ENCODE results near the gene SPINK9.

SPINK9 gene

GRCh38 chr5:148309019-148309418 is 26.3 kb upstream of the SPINK9 start:
- H4K20me1 ChIP-seq (ENCODE audit: insufficient read depth, low read length): no peaks in the 10 kb centered on the region
- H2AFZ ChIP-seq (ENCODE audit: low read depth, low read length): no peak overlapping the region
- H3K79me2 ChIP-seq (ENCODE audit: low read length): no peaks in the 10 kb centered on the region
- TF ChIP-seq EZH2phosphoT487 (IDR thresholded peaks at IDR 0.05; ENCODE audit: low read depth): no peak
- TF ChIP-seq CTCF (IDR thresholded peaks at IDR 0.05; ENCODE audit: low read depth, low read length): no peak
- no peaks in the 10 kb centered on the region for H3K27me3 ChIP-seq (ENCODE audit: low read depth, low read length)
- H3K9me3 ChIP-seq (ENCODE audit: insufficient read depth, low read length): no peaks in the 10 kb centered on the region
- H3K9ac ChIP-seq (ENCODE audit: low read length): no peak overlapping the region
- no peaks in the 10 kb centered on the region for H3K4me1 ChIP-seq (ENCODE audit: low read length)
- H3K4me2 ChIP-seq (ENCODE audit: low read length): no peak overlapping the region
- no peaks in the 10 kb centered on the region for H3K36me3 ChIP-seq (replicated peaks; ENCODE audit: low read depth, low read length)
- no peak overlapping the region for H3K4me3 ChIP-seq (ENCODE audit: low read length)
- no peak overlapping the region for H3K27ac ChIP-seq (ENCODE audit: low read length)

- Histone ChIP-seq H2AFZ (ENCODE audit: low read depth, low read length) (no peak overlapping the region), H3K27me3 (ENCODE audit: low read depth, low read length) (no peaks in the 10 kb centered on the region), H3K9me3 (ENCODE audit: insufficient read depth, low read length) (no peaks in the 10 kb centered on the region), H3K27ac (ENCODE audit: low read length) (no peak overlapping the region), H3K4me2 (ENCODE audit: low read length) (no peak overlapping the region), H3K79me2 (ENCODE audit: low read length) (no peaks in the 10 kb centered on the region), H3K4me3 (ENCODE audit: low read length) (no peak overlapping the region), H3K36me3 (replicated peaks; ENCODE audit: low read depth, low read length) (no peaks in the 10 kb centered on the region), H3K4me1 (ENCODE audit: low read length) (no peaks in the 10 kb centered on the region), H4K20me1 (ENCODE audit: insufficient read depth, low read length) (no peaks in the 10 kb centered on the region), H3K9ac (ENCODE audit: low read length) (no peak overlapping the region)
- no peak for TF ChIP-seq EZH2phosphoT487 (IDR thresholded peaks at IDR 0.05; ENCODE audit: low read depth)
- TF ChIP-seq CTCF (IDR thresholded peaks at IDR 0.05; ENCODE audit: low read depth, low read length): no peak
These were observed 25.6 kb upstream of the SPINK9 start for GRCh38 chr5:148309746-148310145.

- Histone ChIP-seq H3K4me2 (ENCODE audit: low read length) (no peak overlapping the region), H3K27ac (ENCODE audit: low read length) (no peak overlapping the region), H4K20me1 (ENCODE audit: insufficient read depth, low read length) (no peaks in the 10 kb centered on the region), H3K4me1 (ENCODE audit: low read length) (no peaks in the 10 kb centered on the region), H3K36me3 (replicated peaks; ENCODE audit: low read depth, low read length) (no peaks in the 10 kb centered on the region), H3K9me3 (ENCODE audit: insufficient read depth, low read length) (no peaks in the 10 kb centered on the region), H3K27me3 (ENCODE audit: low read depth, low read length) (no peaks in the 10 kb centered on the region), H3K79me2 (ENCODE audit: low read length) (no peaks in the 10 kb centered on the region), H3K9ac (ENCODE audit: low read length) (no peak overlapping the region), H2AFZ (ENCODE audit: low read depth, low read length) (no peak overlapping the region), H3K4me3 (ENCODE audit: low read length) (no peak overlapping the region)
- no peak for TF ChIP-seq CTCF (IDR thresholded peaks at IDR 0.05; ENCODE audit: low read depth, low read length)
These were observed 23.9 kb upstream of the SPINK9 start for GRCh38 chr5:148311484-148311883.

GRCh38 chr5:148312153-148312552 is 23.2 kb upstream of the SPINK9 start, which contains the start of gene SPINK7:
Gene SPINK7 (plus strand): TSS chr5:148312423. CDS start chr5:148312484, 61 bp downstream.
- no peak within 1 kb of the TSS for H3K9ac ChIP-seq (ENCODE audit: low read length)
- H3K4me1 ChIP-seq (ENCODE audit: low read length): no peaks in the 10 kb centered on the region
- no peak within 1 kb of the TSS for H3K4me3 ChIP-seq (ENCODE audit: low read length)
- no peak for TF ChIP-seq EZH2phosphoT487 (IDR thresholded peaks at IDR 0.05; ENCODE audit: low read depth)
- H3K4me2 ChIP-seq (ENCODE audit: low read length): no peak within 1 kb of the TSS
- no peak within 1 kb of the TSS for H2AFZ ChIP-seq (ENCODE audit: low read depth, low read length)
- H3K9me3 ChIP-seq (ENCODE audit: insufficient read depth, low read length): no peaks in the 10 kb centered on the region
- H3K79me2 ChIP-seq (ENCODE audit: low read length): no peaks in the 10 kb centered on the region
- H3K36me3 ChIP-seq (replicated peaks; ENCODE audit: low read depth, low read length): no peaks in the 10 kb centered on the region
- no peaks in the 10 kb centered on the region for H4K20me1 ChIP-seq (ENCODE audit: insufficient read depth, low read length)
- H3K27ac ChIP-seq (ENCODE audit: low read length): no peak within 1 kb of the TSS
- H3K27me3 ChIP-seq (ENCODE audit: low read depth, low read length): no peaks in the 10 kb centered on the region

- no peak overlapping the region for H3K9ac ChIP-seq (ENCODE audit: low read length)
- no peaks in the 10 kb centered on the region for H4K20me1 ChIP-seq (ENCODE audit: insufficient read depth, low read length)
- no peaks in the 10 kb centered on the region for H3K27me3 ChIP-seq (ENCODE audit: low read depth, low read length)
- H3K4me3 ChIP-seq (ENCODE audit: low read length): no peak overlapping the region
- TF ChIP-seq EZH2phosphoT487 (IDR thresholded peaks at IDR 0.05; ENCODE audit: low read depth): no peak
- no peak for TF ChIP-seq CTCF (IDR thresholded peaks at IDR 0.05; ENCODE audit: low read depth, low read length)
- H2AFZ ChIP-seq (ENCODE audit: low read depth, low read length): no peak overlapping the region
- no peaks in the 10 kb centered on the region for H3K79me2 ChIP-seq (ENCODE audit: low read length)
- H3K36me3 ChIP-seq (replicated peaks; ENCODE audit: low read depth, low read length): no peaks in the 10 kb centered on the region
- no peak overlapping the region for H3K4me2 ChIP-seq (ENCODE audit: low read length)
- no peaks in the 10 kb centered on the region for H3K9me3 ChIP-seq (ENCODE audit: insufficient read depth, low read length)
- H3K4me1 ChIP-seq (ENCODE audit: low read length): no peaks in the 10 kb centered on the region
- no peak overlapping the region for H3K27ac ChIP-seq (ENCODE audit: low read length)
These were observed 21.2 kb upstream of the SPINK9 start for GRCh38 chr5:148314187-148314586.
